Activated CD8-positive, alpha-beta memory T cell treated with anti-CD3 and anti-CD28 coated beads, Interleukin-2, amount 50 U/mL, for 24 hours (primary cell): Measurements from ENCODE around the gene MINDY2.
"Not testable (repeated sequence)": the region's sequence is repeated elsewhere in the genome, so short reads cannot be mapped to it uniquely, and the experiment has no call there.

ENCODE experiments used
- DNase-seq: peaks from one replicate; pipeline ENCODE4 v3.0.0-alpha.2; 2020; ENCODE audit errors: extremely low read depth

MINDY2 gene

DNA sequence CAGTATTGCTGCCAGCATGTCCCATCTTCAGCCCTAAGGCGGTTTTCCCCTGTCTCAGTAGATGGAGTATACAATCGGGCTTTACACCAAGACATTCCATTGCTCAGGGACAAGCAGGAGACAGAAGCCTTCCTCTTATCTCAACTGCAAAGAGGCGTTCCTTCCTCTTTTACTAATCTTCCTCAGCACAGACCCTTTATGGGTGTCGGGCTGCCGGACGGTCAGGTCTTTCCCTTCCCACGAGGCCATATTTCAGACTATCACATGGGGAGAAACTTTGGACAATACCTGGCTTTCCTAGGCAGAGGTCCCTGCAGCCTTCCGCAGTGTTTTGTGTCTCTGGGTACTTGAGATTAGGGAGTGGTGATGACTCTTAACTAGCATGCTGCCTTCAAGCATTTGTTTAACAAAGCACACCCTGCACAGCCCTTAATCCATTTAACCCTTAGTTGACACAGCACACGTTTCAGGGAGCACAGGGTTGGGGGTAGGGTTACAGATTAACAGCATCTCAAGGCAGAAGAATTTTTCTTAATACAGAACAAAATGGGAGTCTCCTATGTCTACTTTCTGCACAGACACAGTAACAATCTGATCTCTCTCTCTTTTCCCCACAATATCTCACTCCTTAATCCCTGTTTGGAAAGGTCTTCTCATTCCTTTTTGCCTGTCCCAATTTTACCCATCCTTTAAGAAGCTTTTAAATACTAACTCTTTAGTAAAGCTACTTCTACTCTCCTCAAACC lies 62.8 kb downstream of the MINDY2 start:
- DNase-seq, result not testable (repeated sequence)

- DNase-seq, result no peak
Observed at GRCh38 chr15:58839485-58839884, 68.4 kb downstream of the MINDY2 start.

- no peak for DNase-seq
Observed at GRCh38 chr15:58840048-58840447, 68.9 kb downstream of the MINDY2 start.

- DNase-seq, result no peak
Observed at GRCh38 chr15:58842713-58843396, 71.8 kb downstream of the MINDY2 start.

GRCh38 chr15:58851205-58851604 lies 80.1 kb downstream of the MINDY2 start:
- DNase-seq, result not testable (repeated sequence)

GRCh38 chr15:58852347-58852746 lies 81.2 kb downstream of the MINDY2 start:
- no peak for DNase-seq

DNA sequence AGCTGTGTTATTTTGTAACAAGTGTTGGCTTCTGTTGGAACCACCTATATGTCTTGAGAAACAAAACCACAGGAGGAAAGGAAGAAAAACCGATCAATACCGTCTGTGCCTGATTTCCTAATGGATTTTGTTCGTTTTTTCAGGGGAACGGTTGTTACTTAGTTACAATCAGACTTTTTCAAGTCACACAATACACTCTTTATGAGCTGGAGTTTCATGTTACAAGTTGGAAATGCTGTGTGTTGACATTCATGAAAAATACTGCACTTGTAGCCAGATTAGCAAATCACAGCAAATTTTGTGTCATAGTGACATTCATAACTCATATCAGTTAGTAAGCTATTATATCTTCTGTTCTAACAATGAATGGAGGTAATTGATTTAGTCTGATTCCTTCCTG lies 83.5 kb downstream of the MINDY2 start:
- DNase-seq, result no peak

DNA sequence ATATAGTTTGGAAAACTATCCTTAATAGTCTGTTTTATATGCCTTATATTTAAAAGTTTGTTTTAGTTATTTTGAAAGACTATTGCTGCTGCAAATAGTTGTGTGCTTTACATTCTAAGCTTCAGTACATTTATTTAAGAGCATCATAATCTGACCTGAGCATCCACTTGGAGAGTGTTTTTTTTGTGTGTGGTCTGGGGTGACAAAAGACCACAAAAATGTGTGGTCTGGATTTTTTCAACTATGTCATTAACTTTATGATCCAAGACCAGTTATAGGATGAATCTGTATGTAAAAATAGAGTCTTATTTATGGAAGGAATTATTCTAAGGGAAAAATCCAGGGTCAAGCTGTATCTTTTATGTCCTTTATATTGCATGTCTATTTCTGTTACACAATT lies 85.0 kb downstream of the MINDY2 start:
- no peak for DNase-seq

GRCh38 chr15:58856621-58857020 lies 85.5 kb downstream of the MINDY2 start:
- not testable (repeated sequence) for DNase-seq

DNA sequence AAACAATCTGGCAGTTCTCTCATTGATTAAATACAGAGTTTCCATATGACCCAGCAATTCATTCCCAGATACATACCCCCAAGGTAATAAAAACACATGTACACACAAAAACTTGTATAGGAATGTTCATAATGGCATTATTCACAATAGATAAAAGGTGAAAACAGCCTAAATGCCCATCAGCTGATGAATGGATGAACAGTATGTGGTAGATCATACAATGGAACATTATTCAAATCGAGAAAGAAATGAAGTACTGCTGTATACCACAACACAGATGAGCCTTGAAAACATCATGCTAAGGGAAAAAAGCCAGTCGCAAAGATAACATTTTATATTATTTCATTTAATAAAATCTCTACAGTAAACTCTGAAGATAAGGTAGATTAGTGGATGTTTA lies 91.2 kb downstream of the MINDY2 start:
- DNase-seq, result no peak

DNA sequence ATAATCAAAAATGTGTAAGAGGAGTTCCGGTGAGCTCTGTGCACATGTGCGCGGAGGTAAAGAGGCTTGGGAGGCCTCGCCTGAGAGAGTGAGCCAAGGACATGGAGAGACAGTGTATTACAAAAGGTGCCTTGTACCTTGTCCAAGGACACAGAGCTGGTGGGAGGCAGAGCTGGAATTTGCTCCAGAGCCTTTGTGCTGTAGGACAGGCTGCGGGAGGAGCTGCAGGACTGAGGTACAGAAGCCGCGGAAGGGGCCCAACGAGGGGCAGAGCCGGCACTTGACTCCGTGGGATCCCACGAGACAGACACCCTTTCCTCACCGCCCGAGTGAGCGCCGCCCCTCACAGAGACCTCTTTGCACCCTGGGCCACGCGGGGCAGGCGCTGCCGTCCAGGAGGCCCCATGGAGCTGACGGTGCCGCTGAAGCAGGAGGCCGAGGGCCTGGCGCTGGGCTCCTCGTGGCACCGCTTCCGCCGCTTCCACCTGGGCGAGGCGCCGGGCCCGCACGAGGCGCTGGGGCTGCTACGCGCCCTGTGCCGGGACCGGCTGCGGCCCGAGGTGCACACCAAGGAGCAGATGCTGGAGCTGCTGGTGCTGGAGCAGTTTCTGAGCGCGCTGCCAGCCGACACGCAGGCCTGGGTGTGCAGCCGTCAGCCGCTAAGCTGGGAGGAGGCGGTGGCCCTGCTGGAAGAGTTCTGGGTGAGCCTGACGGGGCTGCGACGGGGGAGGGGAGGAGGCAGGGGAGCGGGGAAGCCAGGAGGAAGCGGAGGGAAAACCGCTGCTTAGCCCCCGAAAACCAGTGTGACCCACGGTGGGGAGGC lies 93.7 kb downstream of the MINDY2 start:
- no peak for DNase-seq

DNA sequence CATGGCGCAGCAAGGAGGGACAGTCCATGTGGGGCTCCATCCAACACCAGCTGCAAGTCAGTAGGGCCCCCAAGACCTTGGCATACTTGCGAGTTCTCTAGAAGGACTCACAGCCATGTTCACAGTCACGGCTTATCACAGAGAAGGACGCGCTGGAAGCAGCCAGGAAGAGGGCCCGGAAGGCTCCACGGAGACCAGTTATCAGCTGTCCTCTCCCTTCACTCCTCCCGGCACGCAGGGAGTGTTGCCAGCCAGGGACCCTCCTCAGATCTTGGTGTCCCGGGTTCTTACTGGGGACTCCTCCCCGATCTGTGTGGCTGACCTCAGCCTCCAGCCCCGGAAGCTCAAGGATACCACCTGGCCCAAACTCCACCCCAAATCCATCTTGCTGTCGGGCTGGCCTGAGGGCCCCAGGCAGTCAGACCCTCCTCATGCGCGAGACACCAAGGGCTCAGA lies 94.4 kb downstream of the MINDY2 start:
- DNase-seq, result no peak

- no peak for DNase-seq
Observed at GRCh38 chr15:58867926-58868325, 96.8 kb downstream of the MINDY2 start.

- DNase-seq, result no peak
Observed at GRCh38 chr15:58870451-58870850, 99.3 kb downstream of the MINDY2 start.

- DNase-seq, result no peak
Observed at GRCh38 chr15:58873267-58873666, 102.2 kb downstream of the MINDY2 start.

- DNase-seq, result no peak
Observed at GRCh38 chr15:58875343-58875742, 104.2 kb downstream of the MINDY2 start.

GRCh38 chr15:58876306-58877106 lies 105.4 kb downstream of the MINDY2 start:
- no peak for DNase-seq

- no peak for DNase-seq
Observed at GRCh38 chr15:58877999-58878825, 107.1 kb downstream of the MINDY2 start.

DNA sequence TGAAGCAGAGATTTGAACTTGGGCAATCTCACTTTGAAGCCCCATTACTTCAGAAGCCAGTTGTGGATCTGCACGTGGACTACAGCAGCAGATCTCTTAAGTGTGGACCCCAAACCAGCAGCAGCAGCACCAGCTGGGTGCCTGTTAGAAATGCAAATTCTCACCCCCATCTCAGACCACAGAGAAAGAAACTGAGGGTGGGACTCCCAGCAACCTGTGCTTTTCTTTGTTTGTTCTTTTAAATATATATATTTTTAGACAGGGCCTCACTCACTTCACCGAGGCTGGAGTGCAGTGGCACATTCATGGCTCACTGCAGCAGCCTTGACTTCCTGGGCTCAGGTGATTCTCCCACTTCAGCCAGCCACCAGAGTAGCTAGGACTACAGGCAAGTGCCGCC lies 109.2 kb downstream of the MINDY2 start:
- no peak for DNase-seq

DNA sequence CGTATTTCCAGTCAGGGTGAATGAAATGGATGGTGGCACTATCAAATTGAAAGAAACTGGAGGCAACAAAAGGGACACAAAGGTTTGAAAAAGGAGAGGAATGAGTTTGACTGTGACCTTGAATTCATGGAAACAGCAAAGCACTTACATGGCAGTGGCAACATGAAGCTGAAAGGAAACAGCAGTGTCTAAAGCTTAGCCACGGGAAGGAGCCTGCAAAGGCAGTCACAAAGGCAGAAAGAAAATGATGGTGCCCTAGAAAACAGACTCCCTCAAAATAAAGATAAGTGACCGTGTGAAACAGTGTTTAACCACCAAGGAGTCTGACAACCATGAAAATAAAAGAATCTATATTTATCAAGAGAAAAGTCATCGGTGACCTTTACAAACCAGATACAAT lies 111.1 kb downstream of the MINDY2 start:
- no peak for DNase-seq

DNA sequence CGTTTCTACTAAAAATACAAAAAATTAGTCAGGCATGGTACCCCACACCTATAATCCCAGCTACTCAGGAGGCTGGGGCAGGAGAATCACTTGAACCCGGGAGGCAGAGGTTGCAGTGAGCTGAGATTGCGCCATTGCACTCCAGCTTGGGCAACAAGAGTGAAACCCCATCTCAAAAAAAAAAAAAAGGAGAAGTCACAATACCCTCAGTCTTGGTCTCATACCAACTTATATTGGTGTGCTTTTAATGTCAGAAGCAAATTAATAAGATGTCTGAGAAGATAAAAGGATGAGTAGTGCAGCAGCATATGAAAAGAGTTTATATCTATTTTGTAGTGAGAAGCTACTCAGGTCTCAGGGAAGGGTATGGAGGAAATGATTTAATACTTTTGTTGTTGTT lies 112.8 kb downstream of the MINDY2 start:
- not testable (repeated sequence) for DNase-seq
